HepG2 (cell line): Measurements from ENCODE around the gene RPLP1. TPM values are rescaled to one million over a fixed set of nuclear protein-coding genes. Genes with fewer than 3 reads are reported as not detected.

Source experiments
- CREM ChIP-seq, 2 experiments: sonication (generic) in 1 of 2; formaldehyde crosslinking in 1 of 2; IDR thresholded peaks; 2 replicates each; pipeline versions ENCODE4 v1.4.0 to v1.6.1; 2016 to 2020; ENCODE audit warnings: antibody characterized with exemption in 1 of 2, mild to moderate bottlenecking in 1 of 2, missing genetic modification reagents in 1 of 2
- GABPA ChIP-seq, 2 experiments: IDR thresholded peaks; 2 replicates each; pipeline ENCODE4 v1.6.1; 2011 to 2016; ENCODE audit warnings: low read depth in 2 of 2, low read length in 1 of 2, missing biosample characterization in 1 of 2, missing genetic modification characterization in 1 of 2
- KIAA2018 ChIP-seq: sonication (generic); formaldehyde crosslinking; IDR thresholded peaks from 2 replicates; pipeline ENCODE4 v1.5.0; 2020; ENCODE audit warnings: mild to moderate bottlenecking, missing genetic modification reagents, borderline replicate concordance
- MTF1 ChIP-seq: sonication (generic); formaldehyde crosslinking; IDR thresholded peaks from 2 replicates; pipeline ENCODE4 v1.5.0; 2020; ENCODE audit warnings: missing genetic modification reagents
- NKX3-1 ChIP-seq: sonication (generic); formaldehyde crosslinking; IDR thresholded peaks from 2 replicates; pipeline ENCODE4 v1.5.0; 2020; ENCODE audit warnings: missing genetic modification reagents
- NR2F6 ChIP-seq, 2 experiments: IDR thresholded peaks; 2 replicates each; pipeline ENCODE4 v1.6.1; 2016; ENCODE audit warnings: antibody characterized with exemption in 1 of 2, mild to moderate bottlenecking in 1 of 2
- PRDM10 ChIP-seq: sonication (generic); formaldehyde crosslinking; IDR thresholded peaks from 2 replicates; pipeline ENCODE4 v1.4.0; 2020; ENCODE audit warnings: low read depth, missing genetic modification reagents
- SATB2 ChIP-seq: sonication (generic); formaldehyde crosslinking; IDR thresholded peaks from 2 replicates; pipeline ENCODE4 v1.5.0; 2020; ENCODE audit warnings: missing genetic modification reagents
- SP140L ChIP-seq: sonication (generic); formaldehyde crosslinking; IDR thresholded peaks from 2 replicates; pipeline ENCODE4 v1.4.0; 2020; ENCODE audit warnings: missing genetic modification reagents, borderline replicate concordance
- ZFP1 ChIP-seq: IDR thresholded peaks from 2 replicates; pipeline ENCODE4 v1.6.1; 2016
- ZNF124 ChIP-seq: sonication (generic); formaldehyde crosslinking; IDR thresholded peaks from 2 replicates; pipeline ENCODE4 v1.4.0; 2020; ENCODE audit warnings: missing genetic modification reagents
- ZNF597 ChIP-seq: sonication (generic); formaldehyde crosslinking; IDR thresholded peaks from 2 replicates; pipeline ENCODE4 v1.5.0; 2020; ENCODE audit warnings: missing genetic modification reagents
- ZNF703 ChIP-seq: sonication (generic); formaldehyde crosslinking; IDR thresholded peaks from 2 replicates; pipeline ENCODE4 v1.5.1; 2020; ENCODE audit warnings: missing genetic modification reagents, mild to moderate bottlenecking, moderate library complexity, borderline replicate concordance
- ZNF724P ChIP-seq: sonication (generic); formaldehyde crosslinking; IDR thresholded peaks from 2 replicates; pipeline ENCODE4 v1.8.0; 2022; ENCODE audit warnings: missing genetic modification reagents, borderline replicate concordance
- ZNF816 ChIP-seq: sonication (generic); formaldehyde crosslinking; IDR thresholded peaks from 2 replicates; pipeline ENCODE4 v1.8.0; 2022; ENCODE audit warnings: missing genetic modification reagents, mild to moderate bottlenecking, borderline replicate concordance
- ZSCAN29 ChIP-seq: sonication (generic); formaldehyde crosslinking; conservative IDR thresholded peaks from 2 replicates; pipeline ENCODE4 v1.4.0; 2020; ENCODE audit warnings: mild to moderate bottlenecking, missing genetic modification reagents
- polyA plus RNA-seq, 8 experiments: library from polyadenylated mRNA; depleted of rRNA in 3 of 8; stranded (reverse) in 7 of 8; unstranded in 1 of 8; fragments of >200 nt; fragmentation: Illumina TruSeq in 4 of 8; extraction: Trizol in 4 of 8; gene quantifications; 2 replicates each; pipeline versions ENCODE4 v1.2.1 to v1.2.3, GENCODE V29; 2011 to 2016; ENCODE audit warnings: low read depth in 4 of 8, missing spikeins in 1 of 8, mixed read lengths in 1 of 8; ENCODE audit not compliant: insufficient read depth in 1 of 8
- total RNA-seq, 5 experiments: library from RNA; depleted of rRNA; stranded (reverse); fragments of >200 nt; fragmentation: Illumina TruSeq; extraction: Trizol; gene quantifications; 2 replicates each; pipeline ENCODE4 v1.2.3, GENCODE V29; 2016; ENCODE audit warnings: low read depth in 1 of 5

The RPLP1 gene
- total and polyA plus RNA-seq, 2 of the 13 experiments (the other 11 are each of a cell fraction or from before 2014, with no cell fraction given), result 817 to 929 TPM

- no peak for TF ChIP-seq PRDM10
- TF ChIP-seq ZNF597, result no peak
- TF ChIP-seq NR2F6 (IDR thresholded peaks at IDR 0.05), result no peak; the same call in 1 of the 2 replicates
- no peak; the same call in 1 of the 2 replicates for TF ChIP-seq NR2F6 (CRISPR knock-in tag; IDR thresholded peaks at IDR 0.05)
- 0 out of 2 replicates have a peak, but pooled peaks have one; percentile 17 for TF ChIP-seq ZSCAN29
- no peak for TF ChIP-seq ZNF124 (CRISPR knock-in tag)
- no peak for TF ChIP-seq CREM (IDR thresholded peaks at IDR 0.05)
- no peak for TF ChIP-seq CREM (CRISPR knock-in tag; IDR thresholded peaks at IDR 0.05)
- no peak for TF ChIP-seq SATB2
- no peak for TF ChIP-seq ZNF816
- TF ChIP-seq ZNF724P (CRISPR knock-in tag), result no peak
- no peak for TF ChIP-seq KIAA2018 (CRISPR knock-in tag)
- TF ChIP-seq GABPA (IDR thresholded peaks at IDR 0.05; ENCODE audit: low read depth, low read length), result no peak
- TF ChIP-seq GABPA (CRISPR knock-in tag; IDR thresholded peaks at IDR 0.05; ENCODE audit: low read depth), result no peak
- no peak for TF ChIP-seq SP140L (CRISPR knock-in tag)
- TF ChIP-seq ZNF703 (CRISPR knock-in tag), result no peak; the same call in 1 of the 2 replicates
- TF ChIP-seq MTF1, result no peak
- no peak for TF ChIP-seq NKX3-1 (CRISPR knock-in tag)
- no peak for TF ChIP-seq ZFP1
Observed at GRCh38 chr15:69451951-69452691, 497 bp upstream of the RPLP1 start (continued).
